HG03571 (cell line): ENCODE data around the gene RTBDN.

Experiments used
- ATAC-seq: cut with Tn5 transposase; IDR thresholded peaks from one replicate; pipeline ENCODE4 v1.9.1; 2021; ENCODE audit not compliant: unreplicated experiment

The RTBDN gene

DNA sequence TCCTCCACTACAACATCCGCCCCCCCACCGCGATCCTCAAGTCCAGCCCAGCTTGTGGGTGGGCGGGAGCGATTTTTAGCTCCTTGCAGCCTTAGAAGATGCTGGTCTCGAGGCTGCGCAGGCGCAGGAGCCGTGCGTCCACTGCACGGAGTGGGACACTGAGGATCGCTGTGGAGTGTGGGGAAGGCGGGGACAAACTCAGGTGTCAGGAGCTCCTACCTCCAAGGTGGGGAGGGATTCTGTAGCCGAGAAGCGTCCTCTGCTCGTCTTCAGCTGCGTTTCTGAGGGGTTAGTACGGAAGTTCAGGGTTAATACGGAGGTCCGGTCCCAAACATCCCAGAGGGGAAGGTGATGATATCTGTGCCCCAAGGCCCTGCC, at the start of gene RTBDN:
TSS of gene RTBDN (minus strand) at position 14 of the 378 bp plus-strand sequence. CDS start 4,600 bp downstream, outside the sequence.
- no peak for ATAC-seq

GRCh38 chr19:12882589-12882988, 48.2 kb upstream of the RTBDN start:
- ATAC-seq, result no peak

DNA sequence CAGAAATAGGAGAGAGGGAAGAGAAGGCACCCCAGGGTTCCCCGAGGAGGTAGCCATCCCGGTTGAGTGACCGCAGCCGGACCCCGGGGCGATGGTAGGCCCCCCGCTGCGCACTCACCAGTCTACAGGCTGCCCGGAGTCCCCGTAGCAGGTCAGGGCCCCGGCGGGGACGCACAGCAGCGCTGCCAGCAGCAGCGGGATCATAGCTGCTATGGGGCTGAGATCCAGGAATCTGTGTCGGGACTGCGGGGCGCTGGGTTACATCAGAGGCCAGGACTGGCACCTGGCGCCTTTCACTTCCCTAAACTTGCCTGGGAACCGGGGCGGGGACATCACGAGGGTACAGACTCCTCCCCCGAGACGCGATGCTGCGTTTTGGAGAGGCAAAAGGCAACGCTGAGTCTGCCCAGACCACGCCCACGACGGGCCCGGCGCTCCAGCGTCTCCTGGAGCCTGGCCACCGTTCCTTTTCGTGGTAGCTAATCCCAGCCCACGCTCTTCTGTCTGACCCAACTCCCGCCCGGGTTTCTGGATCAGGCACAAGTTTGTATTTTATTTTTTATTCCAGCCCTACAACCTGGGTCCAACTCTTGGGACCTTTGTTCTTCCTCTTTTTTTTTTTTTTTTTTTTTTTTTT, 46.9 kb upstream of the RTBDN start, which contains the start of gene DNASE2:
TSS of gene DNASE2 (minus strand) at position 278 of the 637 bp plus-strand sequence. CDS start at position 204, 74 bp downstream.
- peak; percentile 74 for ATAC-seq

DNA sequence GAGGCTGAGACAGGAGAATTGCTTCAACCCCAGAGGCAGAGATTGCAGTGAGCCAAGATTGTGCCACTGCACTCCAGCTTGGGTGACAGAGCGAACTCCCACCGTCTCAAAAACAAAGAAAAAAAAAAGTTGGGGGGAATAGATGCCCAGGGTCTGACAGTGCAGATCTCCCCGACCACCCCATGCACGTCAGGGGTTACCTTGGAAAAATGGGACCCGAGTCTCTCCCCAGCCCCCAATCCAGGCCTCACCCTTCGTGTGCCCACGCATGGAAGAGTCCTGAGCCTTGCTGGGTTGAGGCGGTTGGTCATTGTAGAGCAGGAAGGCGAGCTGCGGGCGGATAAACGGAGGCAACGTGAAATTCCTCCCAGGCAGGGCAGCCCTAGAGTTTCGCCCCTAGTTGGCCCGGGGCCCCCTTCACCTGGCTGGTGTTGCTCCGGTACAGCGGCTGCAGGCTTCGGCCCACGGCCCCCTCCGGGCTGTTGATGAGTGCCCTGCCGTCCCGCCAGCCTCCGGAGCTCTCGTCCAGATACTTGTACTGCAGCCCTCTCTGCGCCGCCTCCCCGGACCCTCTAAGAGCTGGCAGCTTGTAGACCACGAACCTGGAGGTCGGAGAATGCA, 46.3 kb upstream of the RTBDN start:
- ATAC-seq, result peak; percentile 10

- ATAC-seq, result no peak
Observed at GRCh38 chr19:12875086-12875485, 40.7 kb upstream of the RTBDN start.

GRCh38 chr19:12873891-12874745, 39.7 kb upstream of the RTBDN start:
- no peak for ATAC-seq

DNA sequence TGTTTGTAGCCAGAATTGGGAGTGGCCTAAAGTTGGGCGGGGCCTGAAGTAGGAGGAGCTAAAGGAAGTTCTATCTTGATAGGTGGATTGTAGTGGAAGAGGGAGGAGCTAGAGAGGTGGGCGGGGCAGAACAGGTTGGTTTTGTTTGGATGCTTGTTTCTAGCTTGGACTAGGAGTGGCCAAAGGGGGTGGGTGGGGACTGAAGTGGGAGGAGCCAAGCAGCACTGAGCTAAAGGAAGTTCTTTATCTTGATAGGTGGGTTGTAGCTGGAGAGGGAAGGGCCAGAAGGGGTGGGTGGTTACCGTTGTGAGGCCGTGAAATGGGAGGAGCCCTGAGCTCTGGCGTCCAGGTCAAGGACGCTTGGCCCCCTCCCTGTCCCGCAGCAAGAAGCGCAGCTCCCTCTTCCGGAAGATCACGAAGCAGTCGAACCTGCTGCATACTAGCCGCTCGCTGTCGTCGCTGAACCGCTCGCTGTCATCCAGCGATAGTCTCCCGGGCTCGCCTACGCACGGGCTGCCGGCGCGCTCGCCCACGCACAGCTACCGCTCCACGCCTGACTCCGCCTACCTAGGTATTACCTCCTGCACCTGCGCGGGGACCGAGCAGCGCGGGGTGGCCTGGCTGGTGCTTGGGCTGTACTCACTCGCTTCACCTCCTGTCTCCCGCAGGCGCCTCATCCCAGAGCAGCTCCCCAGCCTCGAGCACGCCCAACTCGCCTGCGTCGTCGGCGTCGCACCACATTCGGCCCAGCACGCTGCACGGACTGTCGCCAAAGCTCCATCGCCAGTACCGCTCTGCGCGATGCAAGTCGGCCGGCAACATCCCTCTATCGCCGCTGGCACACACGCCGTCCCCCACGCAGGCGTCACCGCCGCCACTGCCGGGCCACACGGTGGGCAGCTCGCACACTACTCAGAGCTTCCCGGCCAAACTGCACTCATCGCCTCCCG, 38.8 kb upstream of the RTBDN start:
- no peak for ATAC-seq

GRCh38 chr19:12872255-12872654, 37.9 kb upstream of the RTBDN start:
- ATAC-seq, result no peak

GRCh38 chr19:12871681-12872080, 37.3 kb upstream of the RTBDN start:
- no peak for ATAC-seq

- ATAC-seq, result no peak
Observed at GRCh38 chr19:12868540-12869112, 34.2 kb upstream of the RTBDN start.

DNA sequence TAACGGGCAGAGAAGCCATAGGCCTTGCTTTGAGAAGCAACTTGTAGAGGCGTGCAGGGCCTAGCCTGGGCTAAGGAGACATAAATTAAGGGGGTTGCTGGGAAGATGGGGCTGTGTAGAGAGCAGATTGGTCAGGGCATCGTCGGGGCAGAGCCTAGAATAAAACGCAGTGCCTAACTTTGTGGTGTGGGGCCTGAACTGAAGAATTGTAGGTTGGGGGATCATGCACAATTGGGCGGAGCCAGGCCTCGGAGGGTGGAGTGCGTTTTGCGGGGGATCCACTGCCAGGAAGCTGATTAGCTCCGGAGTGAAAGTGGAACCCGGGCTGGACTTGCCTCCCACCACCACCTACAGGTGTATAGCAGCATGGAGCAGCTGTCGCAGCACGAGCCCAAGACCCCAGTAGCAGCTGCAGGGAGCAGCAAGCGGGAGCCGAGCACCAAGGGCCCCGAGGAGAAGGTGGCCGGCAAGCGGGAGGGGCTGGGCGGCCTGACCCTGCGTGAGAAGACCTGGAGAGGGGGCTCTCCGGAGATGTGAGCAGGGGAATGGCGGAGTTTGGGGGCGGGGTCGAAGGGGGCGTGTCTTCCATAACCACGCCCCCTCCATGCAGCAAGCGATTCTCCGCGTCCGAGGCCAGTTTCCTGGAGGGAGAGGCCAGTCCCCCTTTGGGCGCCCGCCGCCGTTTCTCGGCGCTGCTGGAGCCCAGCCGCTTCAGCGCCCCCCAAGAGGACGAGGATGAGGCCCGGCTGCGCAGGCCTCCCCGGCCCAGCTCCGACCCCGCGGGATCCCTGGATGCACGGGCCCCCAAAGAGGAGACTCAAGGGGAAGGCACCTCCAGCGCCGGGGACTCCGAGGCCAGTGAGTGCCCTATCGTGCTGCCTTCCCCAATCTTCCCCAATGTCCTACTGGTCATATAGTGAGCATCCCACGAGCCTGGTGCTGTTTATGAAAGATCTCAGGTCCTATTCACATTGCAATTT, 33.0 kb upstream of the RTBDN start:
- ATAC-seq, result peak; percentile 67

DNA sequence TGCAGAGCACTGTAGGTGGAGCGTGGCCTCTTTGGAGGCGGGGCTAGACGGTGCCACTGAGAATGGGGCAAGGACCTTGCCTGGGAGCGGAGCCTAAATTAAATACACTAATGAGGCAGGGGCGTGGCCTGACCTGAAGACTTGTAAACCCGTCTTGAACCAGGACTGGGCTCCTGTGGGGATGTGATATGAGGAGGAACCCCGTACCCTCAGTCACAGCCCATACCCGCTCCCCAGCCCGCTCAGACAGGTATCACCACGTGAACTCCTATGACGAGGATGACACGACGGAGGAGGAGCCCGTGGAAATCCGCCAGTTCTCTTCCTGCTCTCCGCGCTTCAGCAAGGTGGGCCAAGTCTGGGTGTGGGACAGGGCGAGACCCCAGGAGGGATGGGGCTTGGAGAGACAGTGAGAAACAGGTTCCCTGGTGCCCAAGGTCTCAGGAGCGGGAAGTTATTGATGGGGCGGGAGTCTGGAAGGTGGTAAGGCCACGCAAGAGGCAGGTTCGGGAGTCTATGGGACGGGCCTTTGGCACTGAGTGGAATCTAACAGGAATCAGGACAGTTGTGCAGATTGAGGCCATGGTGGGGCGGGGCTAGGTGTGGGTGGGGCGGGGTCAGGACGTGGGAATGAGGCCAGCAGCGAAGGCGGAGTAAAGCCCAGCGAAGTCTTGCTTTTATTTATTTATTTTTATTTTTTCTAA, 32.2 kb upstream of the RTBDN start:
- ATAC-seq, result no peak

DNA sequence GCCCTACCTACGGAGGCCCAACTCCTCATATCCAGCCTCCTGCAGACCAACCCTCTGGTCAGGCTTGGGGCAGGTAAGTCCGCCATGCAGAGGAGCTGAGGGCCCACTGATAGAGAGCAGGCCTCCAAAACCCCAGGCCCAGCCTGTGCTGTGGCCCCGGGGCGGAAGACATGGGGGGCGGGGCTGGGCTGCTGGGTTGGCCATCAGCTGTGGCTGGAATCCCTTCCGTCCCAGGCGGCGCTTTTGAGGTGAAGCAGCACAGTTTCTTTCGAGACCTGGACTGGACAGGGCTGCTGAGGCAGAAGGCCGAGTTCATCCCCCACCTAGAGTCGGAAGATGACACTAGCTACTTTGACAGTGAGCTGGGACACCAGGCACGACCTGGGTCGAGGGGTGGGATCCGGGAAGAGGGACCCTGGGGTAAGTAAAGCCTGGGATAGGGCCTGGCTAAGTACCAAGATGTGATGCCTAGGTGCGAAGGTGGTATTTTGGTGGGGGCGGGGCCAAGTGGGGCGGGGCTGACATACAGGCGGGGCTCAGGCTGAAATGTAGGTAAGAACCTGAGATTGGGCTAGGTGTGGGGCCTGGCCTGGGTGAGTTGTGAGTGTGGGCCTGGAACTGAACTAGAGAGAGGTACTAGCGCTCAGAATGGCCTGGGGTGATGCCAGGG, 31.5 kb upstream of the RTBDN start:
- no peak for ATAC-seq

GRCh38 chr19:12864721-12865715, 30.6 kb upstream of the RTBDN start:
- no peak for ATAC-seq

DNA sequence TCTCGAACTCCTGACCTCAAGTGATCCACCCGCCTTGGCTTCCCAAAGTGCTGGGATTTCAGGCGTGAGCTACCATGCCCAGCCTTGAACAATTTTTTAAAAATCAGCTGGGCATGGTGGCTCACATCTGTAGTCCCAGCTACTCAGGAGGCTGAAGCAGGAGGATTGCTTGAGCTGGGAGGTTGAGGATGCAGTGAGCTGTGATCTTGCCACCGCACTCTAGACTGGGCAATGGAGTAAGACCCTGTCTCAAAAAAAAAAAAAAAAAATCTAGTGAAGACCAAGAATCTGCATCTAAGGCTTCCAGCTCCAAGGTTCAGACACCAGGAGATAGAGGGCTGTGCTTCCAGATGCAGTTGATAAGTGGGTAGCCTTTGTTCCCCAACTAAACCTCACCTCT, 29.8 kb upstream of the RTBDN start:
- no peak for ATAC-seq

- ATAC-seq, result no peak
Observed at GRCh38 chr19:12859546-12859945, 25.2 kb upstream of the RTBDN start.
